GM12878 (cell line): ENCODE measurements around the gene CNTNAP2. TPM values are rescaled to one million over a fixed set of nuclear protein-coding genes. Genes with fewer than 3 reads are reported as not detected.

Experiments
- ATAC-seq: fragments of 200-7000 bp; cut with Tn5 transposase; 3 replicates; pipeline ENCODE4 v1.9.1; 2020; ENCODE audit warnings: mild to moderate bottlenecking, moderate library complexity
- BruUV-seq: library from RNA; stranded (reverse); fragments of 400-500 nt; replicated peaks from 2 replicates; lab custom pipeline; 2021; lab: Mats Ljungman, UMichigan
- CTCF ChIA-PET: fragments of 300-600 bp; sonication (Branson Sonifier 250); formaldehyde crosslinking; extraction: SDS; loops from one replicate; lab custom pipeline; 2021; ENCODE audit warnings: inconsistent platforms; lab: Yijun Ruan, JAX
- POLR2A ChIA-PET: fragments of 350-600 bp; formaldehyde crosslinking; extraction: SDS; loops from one replicate; lab custom pipeline; 2021; ENCODE audit warnings: inconsistent platforms; lab: Charles Lee
- RAD21 ChIA-PET: fragments of 300-600 bp; sonication (Branson Sonifier 250); formaldehyde crosslinking; loops from one replicate; lab custom pipeline; 2023; ENCODE audit warnings: antibody characterized with exemption; ENCODE audit not compliant: unreplicated experiment; lab: Charles Lee
- SMC1A ChIA-PET: fragments of 300-600 bp; sonication (Branson Sonifier 250); formaldehyde crosslinking; loops from one replicate; lab custom pipeline; 2023; ENCODE audit not compliant: unreplicated experiment, uncharacterized antibody; lab: Charles Lee
- DNase-seq: peaks from one replicate; pipeline ENCODE4 v3.0.0-alpha.2; 2011; ENCODE audit warnings: low read depth, low spot score
- FAIRE-seq: peaks from 3 replicates; lab custom pipeline; 2011; peaks lifted over from hg19 to GRCh38; lab: Jason Lieb, UNC
- H2AFZ ChIP-seq: 2 replicates; pipeline ENCODE4 v1.6.0; 2011; ENCODE audit warnings: low read depth, low read length, control low read depth; ENCODE audit not compliant: control insufficient read depth
- H3K27ac ChIP-seq: 2 replicates; pipeline ENCODE4 v1.5.1; 2011; ENCODE audit warnings: control low read depth; ENCODE audit not compliant: control insufficient read depth, insufficient read depth
- H3K27me3 ChIP-seq, 2 experiments: replicated peaks in 1 of 2; 2 replicates each; pipeline versions ENCODE4 v1.6.0 to v1.6.1; 2011; ENCODE audit warnings: low read length in 1 of 2; ENCODE audit not compliant: control insufficient read depth in 2 of 2, insufficient read depth in 2 of 2
- H3K36me3 ChIP-seq, 2 experiments: 2 replicates each; pipeline ENCODE4 v1.5.1; 2011; ENCODE audit warnings: low read length in 1 of 2; ENCODE audit not compliant: control insufficient read depth in 2 of 2, insufficient read depth in 2 of 2
- H3K4me1 ChIP-seq: 2 replicates; pipeline ENCODE4 v1.6.1; 2011; ENCODE audit warnings: mild to moderate bottlenecking, low read length, moderate library complexity, mixed read lengths; ENCODE audit not compliant: control insufficient read depth, insufficient read depth
- H3K4me2 ChIP-seq: 2 replicates; pipeline ENCODE4 v1.6.0; 2011; ENCODE audit warnings: control low read depth; ENCODE audit not compliant: control insufficient read depth, insufficient read depth
- H3K4me3 ChIP-seq: fragments of 200-600 bp; sonication (generic); 2 replicates; pipeline ENCODE4 v1.5.1; 2016
- H3K79me2 ChIP-seq: 2 replicates; pipeline ENCODE4 v1.6.0; 2011; ENCODE audit warnings: low read length; ENCODE audit not compliant: control insufficient read depth, insufficient read depth
- H3K9ac ChIP-seq: 2 replicates; pipeline ENCODE4 v1.8.0; 2011; ENCODE audit warnings: low read length, control low read depth, mixed read lengths; ENCODE audit not compliant: control insufficient read depth, insufficient read depth
- H3K9me3 ChIP-seq: replicated peaks from 3 replicates; pipeline ENCODE4 v1.5.1; 2011; ENCODE audit warnings: mild to moderate bottlenecking, low read length; ENCODE audit not compliant: control insufficient read depth, insufficient read depth
- H4K20me1 ChIP-seq: 2 replicates; pipeline ENCODE4 v1.6.0; 2011; ENCODE audit not compliant: control insufficient read depth, insufficient read depth
- ATF3 ChIP-seq: IDR thresholded peaks from 2 replicates; pipeline ENCODE4 v1.6.1; 2011; ENCODE audit warnings: low read depth, mild to moderate bottlenecking, low read length, moderate library complexity, borderline replicate concordance; ENCODE audit errors: extremely low read depth
- EED ChIP-seq: sonication (generic); IDR thresholded peaks from 2 replicates; pipeline ENCODE4 v1.6.1; 2016; ENCODE audit warnings: antibody characterized with exemption, low read depth
- NFYA ChIP-seq: IDR thresholded peaks from 2 replicates; pipeline ENCODE4 v1.6.1; 2011; ENCODE audit warnings: low read depth, mild to moderate bottlenecking, low read length, improper control_type of control experiment, borderline replicate concordance
- RAD51 ChIP-seq: fragments of 450-650 bp; IDR thresholded peaks from 2 replicates; pipeline ENCODE4 v1.6.1; 2016; ENCODE audit warnings: moderate library complexity, mild to moderate bottlenecking, inconsistent platforms
- RB1 ChIP-seq: fragments of 450-650 bp; formaldehyde crosslinking; IDR thresholded peaks from 2 replicates; pipeline ENCODE4 v1.6.1; 2017; ENCODE audit warnings: mild to moderate bottlenecking, borderline replicate concordance
- RELB ChIP-seq: fragments of 450-650 bp; IDR thresholded peaks from 2 replicates; pipeline ENCODE4 v1.6.1; 2017; ENCODE audit warnings: low read depth, mild to moderate bottlenecking, moderate library complexity
- WGBS: methylation state at CpG from one replicate; pipeline ENCODE4 v1.1.6; 2016; ENCODE audit warnings: low lambda C conversion rate; ENCODE audit not compliant: insufficient replicate concordance, insufficient coverage; ENCODE audit errors: missing lambda C conversion rate; 5-methylcytosine and 5-hydroxymethylcytosine counted together
- in situ Hi-C: fragments of 300-500 bp; cut with MboI; formaldehyde crosslinking; loops from 9 replicates; pipeline ENCODE4 v1.14.3; 2018; ENCODE audit warnings: mixed read lengths
- intact Hi-C: fragments of 100-400 bp; cut with micrococcal nuclease; formaldehyde crosslinking; loops from one replicate; pipeline ENCODE4 v1.14.2; 2022; ENCODE audit not compliant: unreplicated experiment
- polyA plus RNA-seq, 11 experiments: library from polyadenylated mRNA; depleted of rRNA in 4 of 11; unstranded in 6 of 11; stranded (reverse) in 5 of 11; fragments of >200 nt; fragmentation: Nextera tagmentation in 4 of 11; fragmentation: Illumina TruSeq in 1 of 11; extraction: Ambion mirVana in 4 of 11; extraction: Trizol in 1 of 11; gene quantifications; 1 replicate in 1 of 11; 2 replicates in 10 of 11; pipeline versions ENCODE4 v1.2.1 to v1.2.3, GENCODE V29; 2011 to 2016; ENCODE audit warnings: inconsistent platforms in 2 of 11, missing spikeins in 2 of 11, low read depth in 1 of 11
- total RNA-seq, 4 experiments: library from RNA; depleted of rRNA in 3 of 4; stranded (reverse); fragments of >200 nt in 3 of 4; fragmentation: Illumina TruSeq in 1 of 4; extraction: Trizol in 1 of 4; gene quantifications; 2 replicates each; pipeline versions ENCODE4 v1.2.1 to v1.2.3, GENCODE V29; 2013 to 2021

CNTNAP2 gene
- total and polyA plus RNA-seq, 10 of the 15 experiments (the other 5 are each of a cell fraction or from before 2014, with no cell fraction given) = 0.03 to 0.08 (median 0.03) TPM; not detected in 7

GRCh38 chr7:146741911-146742310 lies 625.3 kb downstream of the CNTNAP2 start (continued):
- TF ChIP-seq ATF3 = no peak
- TF ChIP-seq NFYA = no peak
- no peak for TF ChIP-seq EED
- no peak for TF ChIP-seq RAD51
- no peak for TF ChIP-seq RB1

- Histone ChIP-seq H3K4me1 (no peaks in the 10 kb centered on the region), H3K4me2 (no peak overlapping the region), H4K20me1 (no peaks in the 10 kb centered on the region), H2AFZ (no peak overlapping the region), H3K36me3 (no peaks in the 10 kb centered on the region), H3K9ac (no peak overlapping the region), H3K79me2 (no peaks in the 10 kb centered on the region), H3K27me3 (no peaks in the 10 kb centered on the region), H3K27ac (no peak overlapping the region), H3K9me3 (no peaks in the 10 kb centered on the region), H3K4me3 (no peak overlapping the region)
- ATAC-seq (no peak), FAIRE-seq (no peak), DNase-seq (no peak)
- ChIA-PET RAD21 (no interaction called here), SMC1A (no interaction called here), CTCF (no interaction called here), POLR2A (no interaction called here)
- no TSS peak for BruUV-seq
- in situ Hi-C loops (no loop called here), intact Hi-C loops (no loop called here)
- no peak for TF ChIP-seq RELB
- WGBS = 0% methylated on average over 1 of the region's 1 CpG
Measured at GRCh38 chr7:146754385-146754784, 637.8 kb downstream of the CNTNAP2 start.
